Tibial nerve (tissue), 4 donors: ENCODE results near the gene C20orf202.

Source experiments
- EP300 ChIP-seq, 2 donors: sonication (generic); formaldehyde crosslinking; IDR thresholded peaks; one replicate each; pipeline ENCODE4 v1.6.1; 2017; ENCODE audit warnings: antibody characterized with exemption in 2 of 2, mild to moderate bottlenecking in 1 of 2
- POLR2A ChIP-seq, 2 donors: fragments of 450-650 bp; IDR thresholded peaks; one replicate each; pipeline ENCODE4 v1.6.1; 2017; ENCODE audit warnings: antibody characterized with exemption in 2 of 2, mild to moderate bottlenecking in 2 of 2, moderate library complexity in 2 of 2
- TF ChIP-seq, protein P1 (sequence below), 5 experiments: fragments of 200-600 bp in 3 of 5; fragments of 450-650 bp in 2 of 5; sonication (generic) in 3 of 5; IDR thresholded peaks; one replicate each; pipeline ENCODE4 v1.5.1; 2016 to 2019; ENCODE audit warnings: antibody characterized with exemption in 5 of 5, mild to moderate bottlenecking in 3 of 5, moderate library complexity in 2 of 5

- TF ChIP-seq, protein P1, sequence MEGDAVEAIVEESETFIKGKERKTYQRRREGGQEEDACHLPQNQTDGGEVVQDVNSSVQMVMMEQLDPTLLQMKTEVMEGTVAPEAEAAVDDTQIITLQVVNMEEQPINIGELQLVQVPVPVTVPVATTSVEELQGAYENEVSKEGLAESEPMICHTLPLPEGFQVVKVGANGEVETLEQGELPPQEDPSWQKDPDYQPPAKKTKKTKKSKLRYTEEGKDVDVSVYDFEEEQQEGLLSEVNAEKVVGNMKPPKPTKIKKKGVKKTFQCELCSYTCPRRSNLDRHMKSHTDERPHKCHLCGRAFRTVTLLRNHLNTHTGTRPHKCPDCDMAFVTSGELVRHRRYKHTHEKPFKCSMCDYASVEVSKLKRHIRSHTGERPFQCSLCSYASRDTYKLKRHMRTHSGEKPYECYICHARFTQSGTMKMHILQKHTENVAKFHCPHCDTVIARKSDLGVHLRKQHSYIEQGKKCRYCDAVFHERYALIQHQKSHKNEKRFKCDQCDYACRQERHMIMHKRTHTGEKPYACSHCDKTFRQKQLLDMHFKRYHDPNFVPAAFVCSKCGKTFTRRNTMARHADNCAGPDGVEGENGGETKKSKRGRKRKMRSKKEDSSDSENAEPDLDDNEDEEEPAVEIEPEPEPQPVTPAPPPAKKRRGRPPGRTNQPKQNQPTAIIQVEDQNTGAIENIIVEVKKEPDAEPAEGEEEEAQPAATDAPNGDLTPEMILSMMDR (IDR thresholded peaks at IDR 0.05): no peak
- TF ChIP-seq POLR2A (IDR thresholded peaks at IDR 0.05): no peak
- TF ChIP-seq EP300 (IDR thresholded peaks at IDR 0.05): no peak
Measured at GRCh38 chr20:1184638-1185315, 18.5 kb upstream of the C20orf202 start, which contains the start of gene TMEM74B.
